ENCODE data around the gene RAB27A. TPM values are rescaled to one million over a fixed set of nuclear protein-coding genes. Genes with fewer than 3 reads are reported as not detected.
A peak's percentile ranks its signal among the peaks of the same experiment; 100 is the strongest.

The RAB27A gene
- total and polyA plus RNA-seq, 2 of the 13 experiments (the other 11 are each of a cell fraction or from before 2014, with no cell fraction given): 3.4 to 8.1 TPM

DNA sequence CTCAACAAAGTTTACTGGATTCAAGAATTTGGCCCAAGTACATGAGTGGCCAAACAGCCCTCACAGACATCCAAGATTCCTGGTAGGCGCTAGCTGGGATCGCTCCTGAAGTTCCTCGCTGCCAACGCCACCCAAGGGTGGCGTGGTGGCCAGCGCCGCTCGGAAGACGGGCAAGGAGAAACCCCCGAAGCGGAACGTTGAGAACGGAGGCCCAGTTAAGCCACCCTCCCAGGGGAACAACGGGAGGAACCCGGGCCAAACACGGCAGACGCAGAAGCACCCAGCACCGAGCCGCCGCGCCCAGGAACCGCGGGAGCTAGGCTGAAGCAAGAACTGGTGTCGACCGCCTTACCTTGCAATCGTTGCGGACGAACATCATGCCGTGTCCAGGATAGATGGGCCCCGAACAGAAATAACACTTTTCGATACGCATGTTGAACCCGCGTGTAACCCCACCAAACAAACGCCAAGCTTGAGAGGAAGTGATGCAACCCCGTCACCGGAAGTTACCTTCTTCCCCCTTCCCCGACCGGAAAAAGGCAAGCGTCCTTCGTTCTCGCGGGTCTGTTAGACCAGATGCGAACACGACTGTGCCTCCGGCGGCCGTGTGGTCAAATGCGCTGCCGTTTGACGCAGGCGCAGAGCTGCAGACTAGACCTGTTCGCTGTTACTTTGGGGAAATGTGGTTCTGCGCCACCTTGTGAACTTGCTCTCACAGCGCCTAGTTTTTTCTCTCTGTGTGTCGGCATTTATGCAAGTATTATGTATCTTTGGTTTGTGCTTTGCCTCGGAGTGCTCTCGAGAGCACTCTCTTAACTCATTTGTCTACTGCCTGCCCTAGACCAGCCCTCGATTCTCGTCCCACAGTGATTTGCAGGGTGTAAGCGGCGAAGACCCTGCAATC is 92.9 kb downstream of the RAB27A start, which contains the start of gene RSL24D1 (continued):
- TF ChIP-seq KDM2A (CRISPR knock-in tag; IDR thresholded peaks at IDR 0.05; ENCODE audit: borderline replicate concordance, low read depth): peak; percentile 80; the same call in 1 of the 2 replicates
- no peak for TF ChIP-seq EZH2 (conservative IDR thresholded peaks at IDR 0.05; ENCODE audit: low read depth, low read length)
- TF ChIP-seq ZNF432 (CRISPR knock-in tag; IDR thresholded peaks at IDR 0.05; ENCODE audit: borderline replicate concordance): no peak
- TF ChIP-seq PCBP1 (IDR thresholded peaks at IDR 0.05; ENCODE audit: borderline replicate concordance, low read depth, low read length): no peak
- no peak for TF ChIP-seq SP4 (CRISPR knock-in tag; IDR thresholded peaks at IDR 0.05)
- TF ChIP-seq RARG (CRISPR knock-in tag; IDR thresholded peaks at IDR 0.05; ENCODE audit: low read depth): no peak; the same call in 1 of the 2 replicates
- TF ChIP-seq RAD51 (IDR thresholded peaks at IDR 0.05; ENCODE audit: borderline replicate concordance): no peak
- TF ChIP-seq SMARCE1 (IDR thresholded peaks at IDR 0.05; ENCODE audit: borderline replicate concordance): no peak
- no peak for TF ChIP-seq FOSL2 (CRISPR knock-in tag; IDR thresholded peaks at IDR 0.05)
- TF ChIP-seq, protein P1, sequence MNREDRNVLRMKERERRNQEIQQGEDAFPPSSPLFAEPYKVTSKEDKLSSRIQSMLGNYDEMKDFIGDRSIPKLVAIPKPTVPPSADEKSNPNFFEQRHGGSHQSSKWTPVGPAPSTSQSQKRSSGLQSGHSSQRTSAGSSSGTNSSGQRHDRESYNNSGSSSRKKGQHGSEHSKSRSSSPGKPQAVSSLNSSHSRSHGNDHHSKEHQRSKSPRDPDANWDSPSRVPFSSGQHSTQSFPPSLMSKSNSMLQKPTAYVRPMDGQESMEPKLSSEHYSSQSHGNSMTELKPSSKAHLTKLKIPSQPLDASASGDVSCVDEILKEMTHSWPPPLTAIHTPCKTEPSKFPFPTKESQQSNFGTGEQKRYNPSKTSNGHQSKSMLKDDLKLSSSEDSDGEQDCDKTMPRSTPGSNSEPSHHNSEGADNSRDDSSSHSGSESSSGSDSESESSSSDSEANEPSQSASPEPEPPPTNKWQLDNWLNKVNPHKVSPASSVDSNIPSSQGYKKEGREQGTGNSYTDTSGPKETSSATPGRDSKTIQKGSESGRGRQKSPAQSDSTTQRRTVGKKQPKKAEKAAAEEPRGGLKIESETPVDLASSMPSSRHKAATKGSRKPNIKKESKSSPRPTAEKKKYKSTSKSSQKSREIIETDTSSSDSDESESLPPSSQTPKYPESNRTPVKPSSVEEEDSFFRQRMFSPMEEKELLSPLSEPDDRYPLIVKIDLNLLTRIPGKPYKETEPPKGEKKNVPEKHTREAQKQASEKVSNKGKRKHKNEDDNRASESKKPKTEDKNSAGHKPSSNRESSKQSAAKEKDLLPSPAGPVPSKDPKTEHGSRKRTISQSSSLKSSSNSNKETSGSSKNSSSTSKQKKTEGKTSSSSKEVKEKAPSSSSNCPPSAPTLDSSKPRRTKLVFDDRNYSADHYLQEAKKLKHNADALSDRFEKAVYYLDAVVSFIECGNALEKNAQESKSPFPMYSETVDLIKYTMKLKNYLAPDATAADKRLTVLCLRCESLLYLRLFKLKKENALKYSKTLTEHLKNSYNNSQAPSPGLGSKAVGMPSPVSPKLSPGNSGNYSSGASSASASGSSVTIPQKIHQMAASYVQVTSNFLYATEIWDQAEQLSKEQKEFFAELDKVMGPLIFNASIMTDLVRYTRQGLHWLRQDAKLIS (CRISPR knock-in tag; IDR thresholded peaks at IDR 0.05): 0 out of 2 replicates have a peak, but pooled peaks have one; percentile 30
- TF ChIP-seq SNAI1 (CRISPR knock-in tag; IDR thresholded peaks at IDR 0.05; ENCODE audit: borderline replicate concordance): no peak
- TF ChIP-seq, protein P2, sequence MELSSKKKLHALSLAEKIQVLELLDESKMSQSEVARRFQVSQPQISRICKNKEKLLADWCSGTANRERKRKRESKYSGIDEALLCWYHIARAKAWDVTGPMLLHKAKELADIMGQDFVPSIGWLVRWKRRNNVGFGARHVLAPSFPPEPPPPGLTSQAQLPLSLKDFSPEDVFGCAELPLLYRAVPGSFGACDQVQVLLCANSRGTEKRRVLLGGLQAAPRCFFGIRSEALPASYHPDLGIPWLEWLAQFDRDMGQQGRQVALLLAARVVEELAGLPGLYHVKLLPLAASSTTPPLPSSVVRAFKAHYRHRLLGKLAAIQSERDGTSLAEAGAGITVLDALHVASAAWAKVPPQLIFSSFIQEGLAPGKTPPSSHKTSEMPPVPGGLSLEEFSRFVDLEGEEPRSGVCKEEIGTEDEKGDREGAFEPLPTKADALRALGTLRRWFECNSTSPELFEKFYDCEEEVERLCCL (CRISPR knock-in tag; IDR thresholded peaks at IDR 0.05; ENCODE audit: borderline replicate concordance): no peak; the same call in 1 of the 2 replicates
- 0 out of 2 replicates have a peak, but pooled peaks have one; percentile 23 for TF ChIP-seq ZNF33B (CRISPR knock-in tag; IDR thresholded peaks at IDR 0.05)
- TF ChIP-seq ZNF709 (CRISPR knock-in tag; IDR thresholded peaks at IDR 0.05): peak; percentile 61; the same call in 1 of the 2 replicates
- peak; percentile 57; the same call in 1 of the 2 replicates for TF ChIP-seq MTA1 (CRISPR knock-in tag; IDR thresholded peaks at IDR 0.05; ENCODE audit: borderline replicate concordance)
- TF ChIP-seq HCFC1 (IDR thresholded peaks at IDR 0.05; ENCODE audit: low read depth, low read length): no peak; the same call in 1 of the 2 replicates
- peak; percentile 84 for TF ChIP-seq ZFY (CRISPR knock-in tag; IDR thresholded peaks at IDR 0.05)
- TF ChIP-seq CHD2 (IDR thresholded peaks at IDR 0.05; ENCODE audit: low read depth, low read length): peak; percentile 92
- peak; percentile 90 for TF ChIP-seq ERF (CRISPR knock-in tag; IDR thresholded peaks at IDR 0.05)
- TF ChIP-seq, protein P3, sequence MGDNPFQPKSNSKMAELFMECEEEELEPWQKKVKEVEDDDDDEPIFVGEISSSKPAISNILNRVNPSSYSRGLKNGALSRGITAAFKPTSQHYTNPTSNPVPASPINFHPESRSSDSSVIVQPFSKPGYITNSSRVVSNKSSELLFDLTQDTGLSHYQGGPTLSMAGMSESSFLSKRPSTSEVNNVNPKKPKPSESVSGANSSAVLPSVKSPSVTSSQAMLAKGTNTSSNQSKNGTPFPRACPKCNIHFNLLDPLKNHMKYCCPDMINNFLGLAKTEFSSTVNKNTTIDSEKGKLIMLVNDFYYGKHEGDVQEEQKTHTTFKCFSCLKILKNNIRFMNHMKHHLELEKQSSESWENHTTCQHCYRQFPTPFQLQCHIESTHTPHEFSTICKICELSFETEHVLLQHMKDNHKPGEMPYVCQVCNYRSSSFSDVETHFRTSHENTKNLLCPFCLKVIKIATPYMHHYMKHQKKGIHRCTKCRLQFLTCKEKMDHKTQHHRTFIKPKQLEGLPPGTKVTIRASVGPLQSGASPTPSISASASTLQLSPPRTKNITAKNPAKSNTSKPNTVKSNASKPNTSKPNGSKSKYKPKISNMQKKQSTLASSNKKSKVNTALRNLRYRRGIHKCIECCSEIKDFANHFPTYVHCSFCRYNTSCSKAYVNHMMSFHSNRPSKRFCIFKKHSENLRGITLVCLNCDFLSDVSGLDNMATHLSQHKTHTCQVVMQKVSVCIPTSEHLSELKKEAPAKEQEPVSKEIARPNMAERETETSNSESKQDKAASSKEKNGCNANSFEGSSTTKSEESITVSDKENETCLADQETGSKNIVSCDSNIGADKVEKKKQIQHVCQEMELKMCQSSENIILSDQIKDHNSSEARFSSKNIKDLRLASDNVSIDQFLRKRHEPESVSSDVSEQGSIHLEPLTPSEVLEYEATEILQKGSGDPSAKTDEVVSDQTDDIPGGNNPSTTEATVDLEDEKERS (CRISPR knock-in tag; IDR thresholded peaks at IDR 0.05): peak; percentile 69; the same call in 1 of the 2 replicates
